HepG2 (cell line): Measurements from ENCODE around the gene BHLHE23. TPM values are rescaled to one million over a fixed set of nuclear protein-coding genes. Genes with fewer than 3 reads are reported as not detected.

Experiments
- ATAC-seq: fragments of 200-7000 bp; cut with Tn5 transposase; 3 replicates; pipeline ENCODE4 v1.9.1; 2020; ENCODE audit warnings: mild to moderate bottlenecking, moderate library complexity
- BruUV-seq: library from RNA; stranded (reverse); fragments of 400-500 nt; replicated peaks from 2 replicates; lab custom pipeline; 2021; lab: Mats Ljungman, UMichigan
- CTCF ChIA-PET: fragments of 300-600 bp; formaldehyde crosslinking; extraction: SDS; loops from one replicate; lab custom pipeline; 2021; ENCODE audit warnings: low total read pairs, inconsistent platforms, low intra/inter-chr PET ratio; lab: Yijun Ruan, JAX
- POLR2A ChIA-PET: fragments of 350-600 bp; sonication (Branson Sonifier 250); formaldehyde crosslinking; loops from one replicate; lab custom pipeline; 2020; ENCODE audit warnings: antibody characterized with exemption, inconsistent platforms; lab: Yijun Ruan, JAX
- DNase-seq: peaks from one replicate; pipeline ENCODE4 v3.0.0-alpha.2; 2015; ENCODE audit warnings: low spot score
- FAIRE-seq: peaks from 3 replicates; lab custom pipeline; 2011; peaks lifted over from hg19 to GRCh38; lab: Jason Lieb, UNC
- H2AFZ ChIP-seq: one replicate; pipeline ENCODE4 v1.6.1; 2011; ENCODE audit warnings: low read length, inconsistent platforms
- H3K27ac ChIP-seq: fragments of 300-600 bp; 3 replicates; pipeline ENCODE4 v1.8.0; 2011; ENCODE audit warnings: mixed run types, mild to moderate bottlenecking, mixed read lengths, low read length, inconsistent platforms; ENCODE audit not compliant: insufficient read depth; ENCODE audit errors: extremely low read length
- H3K27me3 ChIP-seq, 2 experiments: fragments of 200-600 bp in 1 of 2; 2 replicates in 1 of 2; 3 replicates in 1 of 2; pipeline versions ENCODE4 v1.6.0 to v1.8.0; 2011; ENCODE audit warnings: low read length in 2 of 2, mild to moderate bottlenecking in 2 of 2, moderate library complexity in 2 of 2, inconsistent platforms in 1 of 2; ENCODE audit not compliant: insufficient read depth in 2 of 2, control insufficient read depth in 1 of 2
- H3K36me3 ChIP-seq, 2 experiments: fragments of 200-600 bp in 1 of 2; replicated peaks in 1 of 2; 2 replicates in 1 of 2; 3 replicates in 1 of 2; pipeline versions ENCODE4 v1.5.1 to v1.8.0; 2011; ENCODE audit warnings: low read length in 2 of 2, inconsistent platforms in 1 of 2; ENCODE audit not compliant: insufficient read depth in 2 of 2, control insufficient read depth in 1 of 2
- H3K4me1 ChIP-seq: 2 replicates; pipeline ENCODE4 v1.5.1; 2012; ENCODE audit warnings: low read length, inconsistent platforms; ENCODE audit not compliant: insufficient read depth
- H3K4me2 ChIP-seq: 2 replicates; pipeline ENCODE4 v1.6.0; 2011; ENCODE audit warnings: low read depth, low read length, inconsistent platforms
- H3K4me3 ChIP-seq, 3 experiments: fragments of 200-600 bp in 1 of 3; sonication (generic), shearing (Covaris generic) in 1 of 3; replicated peaks in 1 of 3; 2 replicates each; pipeline ENCODE4 v1.5.1; 2011 to 2016; ENCODE audit warnings: low read length in 3 of 3, inconsistent platforms in 2 of 3, low read depth in 2 of 3, mild to moderate bottlenecking in 2 of 3, control low read depth in 1 of 3, mixed read lengths in 1 of 3; ENCODE audit not compliant: insufficient read depth in 1 of 3
- H3K79me2 ChIP-seq: one replicate; pipeline ENCODE4 v1.6.1; 2011; ENCODE audit warnings: low read length, inconsistent platforms; ENCODE audit not compliant: insufficient read depth
- H3K9ac ChIP-seq: 2 replicates; pipeline ENCODE4 v1.6.0; 2011; ENCODE audit warnings: mild to moderate bottlenecking, low read depth, low read length, inconsistent platforms; ENCODE audit not compliant: insufficient read depth
- H3K9me3 ChIP-seq: 2 replicates; pipeline ENCODE4 v1.5.1; 2012; ENCODE audit warnings: mild to moderate bottlenecking, low read length
- H4K20me1 ChIP-seq: 2 replicates; pipeline ENCODE4 v1.6.0; 2011; ENCODE audit warnings: inconsistent platforms, mild to moderate bottlenecking, low read length, moderate library complexity; ENCODE audit not compliant: insufficient read depth
- ELF4 ChIP-seq: sonication (generic); formaldehyde crosslinking; IDR thresholded peaks from 2 replicates; pipeline ENCODE4 v1.5.0; 2020; ENCODE audit warnings: missing genetic modification reagents, mild to moderate bottlenecking, moderate library complexity, borderline replicate concordance
- EZH2 ChIP-seq: conservative IDR thresholded peaks from 2 replicates; pipeline ENCODE4 v1.6.1; 2012; ENCODE audit warnings: mild to moderate bottlenecking, low read depth, low read length, moderate library complexity
- FIP1L1 ChIP-seq: fragments of 200-400 bp; formaldehyde crosslinking; IDR thresholded peaks from 2 replicates; pipeline ENCODE4 v1.6.1; 2018; ENCODE audit warnings: low read depth, mild to moderate bottlenecking, low read length, moderate library complexity, borderline replicate concordance; ENCODE audit not compliant: insufficient read depth
- GMEB1 ChIP-seq: sonication (generic); formaldehyde crosslinking; IDR thresholded peaks from 2 replicates; pipeline ENCODE4 v1.5.1; 2020; ENCODE audit warnings: missing genetic modification reagents, mild to moderate bottlenecking, borderline replicate concordance
- KAT2B ChIP-seq: fragments of 150-350 bp; IDR thresholded peaks from 2 replicates; pipeline ENCODE4 v1.6.1; 2014; ENCODE audit warnings: low read depth, low read length, borderline replicate concordance
- MTF1 ChIP-seq: sonication (generic); formaldehyde crosslinking; IDR thresholded peaks from 2 replicates; pipeline ENCODE4 v1.5.0; 2020; ENCODE audit warnings: missing genetic modification reagents
- MXI1 ChIP-seq: IDR thresholded peaks from 3 replicates; pipeline ENCODE4 v1.6.1; 2012; ENCODE audit warnings: low read depth, low read length, inconsistent platforms, borderline replicate concordance
- PLSCR1 ChIP-seq: sonication (generic); formaldehyde crosslinking; IDR thresholded peaks from 2 replicates; pipeline ENCODE4 v1.5.0; 2020; ENCODE audit warnings: missing genetic modification reagents, mild to moderate bottlenecking, borderline replicate concordance
- POLR2G ChIP-seq: fragments of 200-400 bp; formaldehyde crosslinking; IDR thresholded peaks from 2 replicates; pipeline ENCODE4 v1.6.1; 2018; ENCODE audit warnings: mild to moderate bottlenecking, low read depth, low read length, moderate library complexity
- SRSF1 ChIP-seq: fragments of 200-400 bp; formaldehyde crosslinking; optimal IDR thresholded peaks from 2 replicates; pipeline ENCODE3; 2017; ENCODE audit warnings: mild to moderate bottlenecking, low read depth, low read length, moderate library complexity
- SRSF4 ChIP-seq: fragments of 200-400 bp; formaldehyde crosslinking; IDR thresholded peaks from one replicate; pipeline ENCODE4 v1.6.1; 2018; ENCODE audit warnings: mild to moderate bottlenecking, low read depth, low read length, moderate library complexity; ENCODE audit not compliant: poor library complexity, severe bottlenecking
- TRIM24 ChIP-seq: sonication (generic); formaldehyde crosslinking; IDR thresholded peaks from 2 replicates; pipeline ENCODE4 v1.8.0; 2022; ENCODE audit warnings: mild to moderate bottlenecking, missing genetic modification reagents
- ZBTB20 ChIP-seq: sonication (generic); formaldehyde crosslinking; IDR thresholded peaks from 2 replicates; pipeline ENCODE4 v1.8.1; 2023; ENCODE audit warnings: missing genetic modification reagents, low read depth, mild to moderate bottlenecking, borderline replicate concordance
- ZNF24 ChIP-seq: fragments of 450-650 bp; IDR thresholded peaks from 2 replicates; pipeline ENCODE4 v1.6.1; 2017; ENCODE audit warnings: antibody characterized with exemption, mild to moderate bottlenecking
- ZNF33B ChIP-seq: sonication (generic); formaldehyde crosslinking; IDR thresholded peaks from 2 replicates; pipeline ENCODE4 v1.5.1; 2020; ENCODE audit warnings: mild to moderate bottlenecking, missing genetic modification reagents
- ZNF451 ChIP-seq: sonication (generic); formaldehyde crosslinking; IDR thresholded peaks from 2 replicates; pipeline ENCODE4 v1.5.0; 2020; ENCODE audit warnings: mild to moderate bottlenecking, missing genetic modification reagents
- WGBS: methylation state at CpG from one replicate; pipeline ENCODE4 v1.1.6; 2017; ENCODE audit warnings: low lambda C conversion rate; 5-methylcytosine and 5-hydroxymethylcytosine counted together
- in situ Hi-C: cut with HindIII; loops from 2 replicates; pipeline ENCODE4 v1.10.0; 2017; ENCODE audit warnings: low pct_unique_long_range_greater_than_20kb; ENCODE audit not compliant: extremely low pct_ligation_motif_present
- intact Hi-C: fragments of 100-400 bp; cut with micrococcal nuclease; formaldehyde crosslinking; loops from one replicate; pipeline ENCODE4 v1.10.0; 2022; ENCODE audit not compliant: unreplicated experiment
- polyA plus RNA-seq, 8 experiments: library from polyadenylated mRNA; depleted of rRNA in 3 of 8; stranded (reverse) in 7 of 8; unstranded in 1 of 8; fragments of >200 nt; fragmentation: Illumina TruSeq in 4 of 8; extraction: Trizol in 4 of 8; gene quantifications; 2 replicates each; pipeline versions ENCODE4 v1.2.1 to v1.2.3, GENCODE V29; 2011 to 2016; ENCODE audit warnings: low read depth in 4 of 8, missing spikeins in 1 of 8, mixed read lengths in 1 of 8; ENCODE audit not compliant: insufficient read depth in 1 of 8
- total RNA-seq, 5 experiments: library from RNA; depleted of rRNA; stranded (reverse); fragments of >200 nt; fragmentation: Illumina TruSeq; extraction: Trizol; gene quantifications; 2 replicates each; pipeline ENCODE4 v1.2.3, GENCODE V29; 2016; ENCODE audit warnings: low read depth in 1 of 5

BHLHE23 gene
- total and polyA plus RNA-seq, 2 of the 13 experiments (the other 11 are each of a cell fraction or from before 2014, with no cell fraction given) = not detected

- BruUV-seq = no TSS peak
- ChIA-PET CTCF (no interaction called here), POLR2A (no interaction called here)
- intact Hi-C loops (loop anchor here (10.0 kb wide), 1 partner anchor 193 kb away; no protein-coding TSS in a partner anchor), in situ Hi-C loops (no loop called here)
- DNase-seq = no peak
- ATAC-seq = no peak
- Histone ChIP-seq H3K79me2 (no peaks in the 10 kb centered on the region), H2AFZ (no peak overlapping the region), H4K20me1 (peaks cover 10% of the 10 kb centered on the region; the same call in 1 of the 2 replicates), H3K36me3 (no peaks in the 10 kb centered on the region), H3K4me3 (no peak overlapping the region), H3K4me1 (peaks cover 9% of the 10 kb centered on the region), H3K9ac (no peak overlapping the region), H3K9me3 (no peaks in the 10 kb centered on the region), H3K27ac (no peak overlapping the region), H3K4me2 (no peak overlapping the region), H3K27me3 (peaks cover 34 to 85% of the 10 kb centered on the region in 2 experiments)
- no peak for FAIRE-seq
- WGBS = 14% methylated on average over 13 of the region's 13 CpGs
- TF ChIP-seq ELF4 (CRISPR knock-in tag) = no peak
- TF ChIP-seq PLSCR1 (CRISPR knock-in tag) = no peak
- no peak for TF ChIP-seq SRSF1
- TF ChIP-seq EZH2 = 0 out of 2 replicates have a peak, but pooled peaks have one; percentile 18
Observed at GRCh38 chr20:63051186-63051860, 44.6 kb upstream of the BHLHE23 start.

GRCh38 chr20:63050406-63050805 lies 43.6 kb upstream of the BHLHE23 start:
- POLR2A ChIA-PET = no interaction called here
- H3K4me2 ChIP-seq = no peak overlapping the region
- intact Hi-C loops = loop anchor here (10.0 kb wide), 1 partner anchor 194 kb away; no protein-coding TSS in a partner anchor
- no peak for DNase-seq
- H4K20me1 ChIP-seq = peaks cover 10% of the 10 kb centered on the region; the same call in 1 of the 2 replicates
- no peaks in the 10 kb centered on the region for H3K79me2 ChIP-seq
- H3K4me1 ChIP-seq = peaks cover 9% of the 10 kb centered on the region
- WGBS = 3% methylated on average over 11 of the region's 13 CpGs
- H2AFZ ChIP-seq = no peak overlapping the region
- BruUV-seq = no TSS peak
- no peak for FAIRE-seq
- CTCF ChIA-PET = no interaction called here
- H3K9me3 ChIP-seq = no peaks in the 10 kb centered on the region
- in situ Hi-C loops = no loop called here
- H3K9ac ChIP-seq = no peak overlapping the region
- peaks cover 38 to 94% of the 10 kb centered on the region in 2 experiments for H3K27me3 ChIP-seq
- ATAC-seq = no peak
- no peaks in the 10 kb centered on the region for H3K36me3 ChIP-seq
- no peak overlapping the region for H3K27ac ChIP-seq
- no peak overlapping the region for H3K4me3 ChIP-seq
- no peak for TF ChIP-seq ZNF24
- no peak for TF ChIP-seq MXI1
- TF ChIP-seq SRSF4 = no peak
- no peak for TF ChIP-seq GMEB1
- TF ChIP-seq FIP1L1 = no peak
- no peak for TF ChIP-seq ZNF451
- no peak for TF ChIP-seq TRIM24 (CRISPR knock-in tag)
- no peak for TF ChIP-seq ZNF33B (CRISPR knock-in tag)
- no peak for TF ChIP-seq KAT2B
- no peak for TF ChIP-seq MTF1 (CRISPR knock-in tag)
- TF ChIP-seq ZBTB20 (CRISPR knock-in tag) = no peak
- no peak for TF ChIP-seq POLR2G
